OCI-LY1 (cell line): ENCODE measurements around the gene SLC28A1.

Source experiments
- CTCF ChIP-seq: fragments of 200-600 bp; sonication (generic), shearing (Covaris generic); IDR thresholded peaks from 2 replicates; pipeline ENCODE4 v1.5.1; 2017; ENCODE audit warnings: mild to moderate bottlenecking, antibody characterized with exemption, low read length, moderate library complexity, mixed read lengths
- EZH2 ChIP-seq: fragments of 200-600 bp; sonication (generic), shearing (Covaris generic); IDR thresholded peaks from 2 replicates; pipeline ENCODE4 v1.8.0; 2017; ENCODE audit warnings: borderline replicate concordance, mixed run types, mild to moderate bottlenecking, antibody characterized with exemption, low read length, moderate library complexity, mixed read lengths

GRCh38 chr15:84836844-84837243 is 47.6 kb upstream of the SLC28A1 start:
- TF ChIP-seq CTCF (no peak), EZH2 (no peak)
